GM12878 (cell line): ENCODE measurements around the gene HTR7. TPM values are rescaled to one million over a fixed set of nuclear protein-coding genes. Genes with fewer than 3 reads are reported as not detected.
A peak's percentile ranks its signal among the peaks of the same experiment; 100 is the strongest.

Experiments
- ATAC-seq: fragments of 200-7000 bp; cut with Tn5 transposase; 3 replicates; pipeline ENCODE4 v1.9.1; 2020; ENCODE audit warnings: mild to moderate bottlenecking, moderate library complexity
- BruUV-seq: library from RNA; stranded (reverse); fragments of 400-500 nt; replicated peaks from 2 replicates; lab custom pipeline; 2021; lab: Mats Ljungman, UMichigan
- CTCF ChIA-PET: fragments of 300-600 bp; sonication (Branson Sonifier 250); formaldehyde crosslinking; extraction: SDS; loops from one replicate; lab custom pipeline; 2021; ENCODE audit warnings: inconsistent platforms; lab: Yijun Ruan, JAX
- POLR2A ChIA-PET: fragments of 350-600 bp; formaldehyde crosslinking; extraction: SDS; loops from one replicate; lab custom pipeline; 2021; ENCODE audit warnings: inconsistent platforms; lab: Charles Lee
- RAD21 ChIA-PET: fragments of 300-600 bp; sonication (Branson Sonifier 250); formaldehyde crosslinking; loops from one replicate; lab custom pipeline; 2023; ENCODE audit warnings: antibody characterized with exemption; ENCODE audit not compliant: unreplicated experiment; lab: Charles Lee
- SMC1A ChIA-PET: fragments of 300-600 bp; sonication (Branson Sonifier 250); formaldehyde crosslinking; loops from one replicate; lab custom pipeline; 2023; ENCODE audit not compliant: unreplicated experiment, uncharacterized antibody; lab: Charles Lee
- DNase-seq: peaks from one replicate; pipeline ENCODE4 v3.0.0-alpha.2; 2011; ENCODE audit warnings: low read depth, low spot score
- FAIRE-seq: peaks from 3 replicates; lab custom pipeline; 2011; peaks lifted over from hg19 to GRCh38; lab: Jason Lieb, UNC
- H2AFZ ChIP-seq: 2 replicates; pipeline ENCODE4 v1.6.0; 2011; ENCODE audit warnings: low read depth, low read length, control low read depth; ENCODE audit not compliant: control insufficient read depth
- H3K27ac ChIP-seq: 2 replicates; pipeline ENCODE4 v1.5.1; 2011; ENCODE audit warnings: control low read depth; ENCODE audit not compliant: control insufficient read depth, insufficient read depth
- H3K27me3 ChIP-seq, 2 experiments: replicated peaks in 1 of 2; 2 replicates each; pipeline versions ENCODE4 v1.6.0 to v1.6.1; 2011; ENCODE audit warnings: low read length in 1 of 2; ENCODE audit not compliant: control insufficient read depth in 2 of 2, insufficient read depth in 2 of 2
- H3K36me3 ChIP-seq, 2 experiments: 2 replicates each; pipeline ENCODE4 v1.5.1; 2011; ENCODE audit warnings: low read length in 1 of 2; ENCODE audit not compliant: control insufficient read depth in 2 of 2, insufficient read depth in 2 of 2
- H3K4me1 ChIP-seq: 2 replicates; pipeline ENCODE4 v1.6.1; 2011; ENCODE audit warnings: mild to moderate bottlenecking, low read length, moderate library complexity, mixed read lengths; ENCODE audit not compliant: control insufficient read depth, insufficient read depth
- H3K4me2 ChIP-seq: 2 replicates; pipeline ENCODE4 v1.6.0; 2011; ENCODE audit warnings: control low read depth; ENCODE audit not compliant: control insufficient read depth, insufficient read depth
- H3K4me3 ChIP-seq: fragments of 200-600 bp; sonication (generic); 2 replicates; pipeline ENCODE4 v1.5.1; 2016
- H3K79me2 ChIP-seq: 2 replicates; pipeline ENCODE4 v1.6.0; 2011; ENCODE audit warnings: low read length; ENCODE audit not compliant: control insufficient read depth, insufficient read depth
- H3K9ac ChIP-seq: 2 replicates; pipeline ENCODE4 v1.8.0; 2011; ENCODE audit warnings: low read length, control low read depth, mixed read lengths; ENCODE audit not compliant: control insufficient read depth, insufficient read depth
- H3K9me3 ChIP-seq: replicated peaks from 3 replicates; pipeline ENCODE4 v1.5.1; 2011; ENCODE audit warnings: mild to moderate bottlenecking, low read length; ENCODE audit not compliant: control insufficient read depth, insufficient read depth
- H4K20me1 ChIP-seq: 2 replicates; pipeline ENCODE4 v1.6.0; 2011; ENCODE audit not compliant: control insufficient read depth, insufficient read depth
- MTA2 ChIP-seq: fragments of 450-650 bp; IDR thresholded peaks from 2 replicates; pipeline ENCODE4 v1.6.1; 2016; ENCODE audit warnings: low read depth, mild to moderate bottlenecking, moderate library complexity
- NRF1 ChIP-seq: conservative IDR thresholded peaks from 2 replicates; pipeline ENCODE4 v1.6.1; 2011; ENCODE audit warnings: mild to moderate bottlenecking, low read depth, low read length, improper control_type of control experiment
- SIX5 ChIP-seq: IDR thresholded peaks from 2 replicates; pipeline ENCODE4 v1.6.1; 2011; ENCODE audit warnings: mild to moderate bottlenecking, low read depth, low read length, moderate library complexity; ENCODE audit not compliant: severe bottlenecking
- ZNF207 ChIP-seq: fragments of 450-650 bp; IDR thresholded peaks from 2 replicates; pipeline ENCODE4 v1.6.1; 2014; ENCODE audit warnings: antibody characterized with exemption, mild to moderate bottlenecking, borderline replicate concordance
- ZNF622 ChIP-seq: fragments of 450-650 bp; IDR thresholded peaks from 2 replicates; pipeline ENCODE4 v1.6.1; 2017; ENCODE audit warnings: mild to moderate bottlenecking, inconsistent platforms
- ZSCAN29 ChIP-seq: fragments of 450-650 bp; IDR thresholded peaks from 2 replicates; pipeline ENCODE4 v1.6.1; 2017; ENCODE audit warnings: mild to moderate bottlenecking, moderate library complexity
- WGBS: methylation state at CpG from one replicate; pipeline ENCODE4 v1.1.6; 2016; ENCODE audit warnings: low lambda C conversion rate; ENCODE audit not compliant: insufficient replicate concordance, insufficient coverage; ENCODE audit errors: missing lambda C conversion rate; 5-methylcytosine and 5-hydroxymethylcytosine counted together
- in situ Hi-C: fragments of 300-500 bp; cut with MboI; formaldehyde crosslinking; loops from 9 replicates; pipeline ENCODE4 v1.14.3; 2018; ENCODE audit warnings: mixed read lengths
- intact Hi-C: fragments of 100-400 bp; cut with micrococcal nuclease; formaldehyde crosslinking; loops from one replicate; pipeline ENCODE4 v1.14.2; 2022; ENCODE audit not compliant: unreplicated experiment
- polyA plus RNA-seq, 11 experiments: library from polyadenylated mRNA; depleted of rRNA in 4 of 11; unstranded in 6 of 11; stranded (reverse) in 5 of 11; fragments of >200 nt; fragmentation: Nextera tagmentation in 4 of 11; fragmentation: Illumina TruSeq in 1 of 11; extraction: Ambion mirVana in 4 of 11; extraction: Trizol in 1 of 11; gene quantifications; 1 replicate in 1 of 11; 2 replicates in 10 of 11; pipeline versions ENCODE4 v1.2.1 to v1.2.3, GENCODE V29; 2011 to 2016; ENCODE audit warnings: inconsistent platforms in 2 of 11, missing spikeins in 2 of 11, low read depth in 1 of 11
- total RNA-seq, 4 experiments: library from RNA; depleted of rRNA in 3 of 4; stranded (reverse); fragments of >200 nt in 3 of 4; fragmentation: Illumina TruSeq in 1 of 4; extraction: Trizol in 1 of 4; gene quantifications; 2 replicates each; pipeline versions ENCODE4 v1.2.1 to v1.2.3, GENCODE V29; 2013 to 2021
- TF ChIP-seq, protein P1 (sequence below): fragments of 450-650 bp; IDR thresholded peaks from 2 replicates; pipeline ENCODE4 v1.6.1; 2017; ENCODE audit warnings: mild to moderate bottlenecking
- TF ChIP-seq, protein P2 (sequence below): IDR thresholded peaks from 2 replicates; pipeline ENCODE4 v1.6.1; 2012; ENCODE audit warnings: improper control_type of control experiment, low read depth, low read length; ENCODE audit not compliant: insufficient replicate concordance

HTR7 gene
- total and polyA plus RNA-seq, 10 of the 15 experiments (the other 5 are each of a cell fraction or from before 2014, with no cell fraction given): 0.01 to 1.3 (median 0.06) TPM; not detected in 4

DNA sequence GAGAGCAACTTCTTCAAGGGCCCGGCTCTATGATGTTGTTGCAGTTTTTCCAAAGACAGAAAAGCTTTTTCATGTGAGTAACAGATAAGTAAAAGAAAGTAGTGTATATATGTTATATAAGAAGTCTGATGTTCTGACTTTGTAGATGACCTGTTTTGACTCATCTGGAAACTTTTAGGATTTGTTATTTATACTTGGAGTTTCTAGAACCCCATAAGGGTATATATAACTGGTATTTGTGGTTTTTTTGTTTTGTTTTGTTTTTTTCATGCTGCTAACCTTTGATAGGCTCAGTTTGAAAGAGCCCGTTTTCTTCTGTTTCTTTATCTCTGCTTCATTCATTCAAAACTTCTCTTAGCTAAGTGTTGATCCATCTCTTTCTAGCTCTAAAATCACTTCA is 21.2 kb upstream of the HTR7 start:
- RAD21 ChIA-PET: interaction anchor here (0.7 to 2.5 kb wide), 5 partner anchors 33 to 372 kb away, joined by 3 to 7 read pairs (median 4); no protein-coding TSS in a partner anchor
- SMC1A ChIA-PET: interaction anchor here (0.5 to 5.1 kb wide), 18 partner anchors 7 to 1400 kb away, joined by 3 to 30 read pairs (median 3); partner anchors contain the start of gene RPP30

DNA sequence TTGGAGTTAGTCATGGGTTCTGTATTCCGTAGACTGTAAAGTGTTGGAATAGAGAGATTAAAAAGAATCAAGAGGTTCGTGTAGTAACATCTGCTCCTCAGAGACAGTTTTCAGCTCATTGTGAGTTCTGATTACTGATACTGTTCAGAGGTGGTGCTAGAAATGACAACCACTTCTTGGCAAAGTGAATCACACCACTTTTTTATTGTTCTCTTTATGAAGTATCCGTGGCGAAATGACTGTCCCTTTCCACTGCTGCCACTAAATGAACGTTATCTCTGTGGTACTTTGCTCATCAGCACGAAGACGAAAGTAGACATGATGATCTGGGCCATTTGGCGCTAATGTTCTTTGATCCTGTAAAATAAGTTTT is 14.8 kb upstream of the HTR7 start:
- ATAC-seq: peak; percentile 4
- TF ChIP-seq ZNF207 (no peak), ZNF622 (no peak), NRF1 (no peak), MTA2 (no peak)
- TF ChIP-seq, protein P1, sequence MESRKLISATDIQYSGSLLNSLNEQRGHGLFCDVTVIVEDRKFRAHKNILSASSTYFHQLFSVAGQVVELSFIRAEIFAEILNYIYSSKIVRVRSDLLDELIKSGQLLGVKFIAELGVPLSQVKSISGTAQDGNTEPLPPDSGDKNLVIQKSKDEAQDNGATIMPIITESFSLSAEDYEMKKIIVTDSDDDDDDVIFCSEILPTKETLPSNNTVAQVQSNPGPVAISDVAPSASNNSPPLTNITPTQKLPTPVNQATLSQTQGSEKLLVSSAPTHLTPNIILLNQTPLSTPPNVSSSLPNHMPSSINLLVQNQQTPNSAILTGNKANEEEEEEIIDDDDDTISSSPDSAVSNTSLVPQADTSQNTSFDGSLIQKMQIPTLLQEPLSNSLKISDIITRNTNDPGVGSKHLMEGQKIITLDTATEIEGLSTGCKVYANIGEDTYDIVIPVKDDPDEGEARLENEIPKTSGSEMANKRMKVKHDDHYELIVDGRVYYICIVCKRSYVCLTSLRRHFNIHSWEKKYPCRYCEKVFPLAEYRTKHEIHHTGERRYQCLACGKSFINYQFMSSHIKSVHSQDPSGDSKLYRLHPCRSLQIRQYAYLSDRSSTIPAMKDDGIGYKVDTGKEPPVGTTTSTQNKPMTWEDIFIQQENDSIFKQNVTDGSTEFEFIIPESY: no peak
- TF ChIP-seq, protein P2, sequence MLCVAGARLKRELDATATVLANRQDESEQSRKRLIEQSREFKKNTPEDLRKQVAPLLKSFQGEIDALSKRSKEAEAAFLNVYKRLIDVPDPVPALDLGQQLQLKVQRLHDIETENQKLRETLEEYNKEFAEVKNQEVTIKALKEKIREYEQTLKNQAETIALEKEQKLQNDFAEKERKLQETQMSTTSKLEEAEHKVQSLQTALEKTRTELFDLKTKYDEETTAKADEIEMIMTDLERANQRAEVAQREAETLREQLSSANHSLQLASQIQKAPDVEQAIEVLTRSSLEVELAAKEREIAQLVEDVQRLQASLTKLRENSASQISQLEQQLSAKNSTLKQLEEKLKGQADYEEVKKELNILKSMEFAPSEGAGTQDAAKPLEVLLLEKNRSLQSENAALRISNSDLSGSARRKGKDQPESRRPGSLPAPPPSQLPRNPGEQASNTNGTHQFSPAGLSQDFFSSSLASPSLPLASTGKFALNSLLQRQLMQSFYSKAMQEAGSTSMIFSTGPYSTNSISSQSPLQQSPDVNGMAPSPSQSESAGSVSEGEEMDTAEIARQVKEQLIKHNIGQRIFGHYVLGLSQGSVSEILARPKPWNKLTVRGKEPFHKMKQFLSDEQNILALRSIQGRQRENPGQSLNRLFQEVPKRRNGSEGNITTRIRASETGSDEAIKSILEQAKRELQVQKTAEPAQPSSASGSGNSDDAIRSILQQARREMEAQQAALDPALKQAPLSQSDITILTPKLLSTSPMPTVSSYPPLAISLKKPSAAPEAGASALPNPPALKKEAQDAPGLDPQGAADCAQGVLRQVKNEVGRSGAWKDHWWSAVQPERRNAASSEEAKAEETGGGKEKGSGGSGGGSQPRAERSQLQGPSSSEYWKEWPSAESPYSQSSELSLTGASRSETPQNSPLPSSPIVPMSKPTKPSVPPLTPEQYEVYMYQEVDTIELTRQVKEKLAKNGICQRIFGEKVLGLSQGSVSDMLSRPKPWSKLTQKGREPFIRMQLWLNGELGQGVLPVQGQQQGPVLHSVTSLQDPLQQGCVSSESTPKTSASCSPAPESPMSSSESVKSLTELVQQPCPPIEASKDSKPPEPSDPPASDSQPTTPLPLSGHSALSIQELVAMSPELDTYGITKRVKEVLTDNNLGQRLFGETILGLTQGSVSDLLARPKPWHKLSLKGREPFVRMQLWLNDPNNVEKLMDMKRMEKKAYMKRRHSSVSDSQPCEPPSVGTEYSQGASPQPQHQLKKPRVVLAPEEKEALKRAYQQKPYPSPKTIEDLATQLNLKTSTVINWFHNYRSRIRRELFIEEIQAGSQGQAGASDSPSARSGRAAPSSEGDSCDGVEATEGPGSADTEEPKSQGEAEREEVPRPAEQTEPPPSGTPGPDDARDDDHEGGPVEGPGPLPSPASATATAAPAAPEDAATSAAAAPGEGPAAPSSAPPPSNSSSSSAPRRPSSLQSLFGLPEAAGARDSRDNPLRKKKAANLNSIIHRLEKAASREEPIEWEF: no peak

More for the DNA sequence above, 21.2 kb upstream of the HTR7 start:
- Histone ChIP-seq H3K4me2 (no peak overlapping the region), H3K27me3 (no peaks in the 10 kb centered on the region), H3K36me3 (peaks cover 1 to 15% of the 10 kb centered on the region in 2 experiments), H2AFZ (no peak overlapping the region), H3K9me3 (no peaks in the 10 kb centered on the region), H3K79me2 (peaks cover under 1% of the 10 kb centered on the region; the same call in 1 of the 2 replicates)
- in situ Hi-C loops: loop anchor here (25.0 kb wide), 1 partner anchor 1033 kb away; the partner anchor contains the start of genes BTAF1 and FGFBP3
- TF ChIP-seq MTA2 (no peak), SIX5 (no peak), ZSCAN29 (no peak)
- TF ChIP-seq, all 136 proteins: peak for 0
- ChIA-PET POLR2A (no interaction called here), CTCF (interaction anchor here (0.6 to 2.2 kb wide), 30 partner anchors 8 to 1555 kb away, joined by 3 to 29 read pairs (median 4); partner anchors contain the start of gene RPP30)
- H4K20me1 ChIP-seq: no peaks in the 10 kb centered on the region
- FAIRE-seq (no peak), ATAC-seq (no peak), DNase-seq (no peak)
- H3K27ac ChIP-seq: no peak overlapping the region
- H3K9ac ChIP-seq: no peak overlapping the region
- intact Hi-C loops: no loop called here
- 0 out of 2 replicates have a peak, but pooled peaks cover 7% of the 10 kb centered on the region for H3K4me1 ChIP-seq
- 52% methylated on average over 2 of the region's 2 CpGs for WGBS
- no TSS peak for BruUV-seq
- no peak overlapping the region for H3K4me3 ChIP-seq

More for the DNA sequence above, 14.8 kb upstream of the HTR7 start:
- Histone ChIP-seq H3K79me2 (peaks cover 22% of the 10 kb centered on the region), H2AFZ (peak overlapping the region; percentile 94), H3K4me3 (peak overlapping the region; percentile 87), H3K4me2 (peak overlapping the region; percentile 89), H3K27ac (peak overlapping the region; percentile 66), H3K9ac (peak overlapping the region; percentile 78), H3K9me3 (no peaks in the 10 kb centered on the region; the same call in 1 of the 3 replicates), H3K4me1 (0 out of 2 replicates have a peak, but pooled peaks cover 3% of the 10 kb centered on the region), H3K27me3 (no peaks in the 10 kb centered on the region; a peak in 1 of 4 replicates), H4K20me1 (no peaks in the 10 kb centered on the region), H3K36me3 (peaks cover 0 to 9% of the 10 kb centered on the region in 2 experiments; a peak in 3 of 4 replicates)
- in situ Hi-C loops: no loop called here
- intact Hi-C loops: no loop called here
- DNase-seq (no peak), FAIRE-seq (no peak)
- POLR2A ChIA-PET: no interaction called here
- CTCF ChIA-PET: interaction anchor here (1.1 to 3.5 kb wide), 12 partner anchors 7 to 535 kb away, joined by 3 to 20 read pairs (median 4); partner anchors contain the start of gene HTR7
- SMC1A ChIA-PET: interaction anchor here (1.1 to 1.7 kb wide), 5 partner anchors 11 to 426 kb away, joined by 3 to 6 read pairs (median 4); no protein-coding TSS in a partner anchor
- RAD21 ChIA-PET: interaction anchor here (1.0 kb wide), 2 partner anchors 39 to 120 kb away, joined by 3 read pairs; no protein-coding TSS in a partner anchor
- WGBS: 0% methylated on average over 8 of the region's 8 CpGs
- TSS peak; percentile 72 for BruUV-seq
